Measurements from ENCODE around the gene RASA3. TPM values are rescaled to one million over a fixed set of nuclear protein-coding genes. Genes with fewer than 3 reads are reported as not detected.
A peak's percentile ranks its signal among the peaks of the same experiment; 100 is the strongest.

RASA3 gene
- total RNA-seq, 4 donors from 2014 or later = 4.4 to 15.6 (median 8.5) TPM

- no peak overlapping the region for H3K4me3 ChIP-seq
- H3K27ac ChIP-seq = peak overlapping the region; percentile 40 to 78 (median 64)
- 62% methylated on average over 22 of the region's 25 CpGs; no CpG with 5 or more reads in 1 of the 2 donors for WGBS, 2 donors (ENCODE audit: low coverage in 1 of 2)
- TF ChIP-seq EP300 (IDR thresholded peaks at IDR 0.05; ENCODE audit: low read depth) (no peak), POLR2AphosphoS5 (IDR thresholded peaks at IDR 0.05) (peak in 2 of 3 donors; percentile 10 to 20), POLR2A (IDR thresholded peaks at IDR 0.05) (no peak)
- in situ Hi-C loops (cut with MboI; ENCODE audit: low pct_ligation_motif_present in 1 of 4, low pct_unique_long_range_greater_than_20kb in 1 of 4, low sequenced_read_pairs in 3 of 4) (no loop called here), intact Hi-C loops (cut with DNase I; ENCODE audit: low total_unique reads) (no loop called here)
- H3K9me3 ChIP-seq = no peaks in the 10 kb centered on the region
- no peaks in the 10 kb centered on the region for H3K27me3 ChIP-seq
- peaks cover 15 to 29% (median 21%) of the 10 kb centered on the region in 4 donors for H3K4me1 ChIP-seq
- no peaks in the 10 kb centered on the region for H3K36me3 ChIP-seq
- DNase-seq = peak; percentile 60
These were observed 106.5 kb downstream of the RASA3 start for GRCh38 chr13:114025714-114026431.

- intact Hi-C loops (cut with DNase I; ENCODE audit: low total_unique reads) (no loop called here), in situ Hi-C loops (cut with MboI; ENCODE audit: low pct_ligation_motif_present in 1 of 4, low pct_unique_long_range_greater_than_20kb in 1 of 4, low sequenced_read_pairs in 3 of 4) (no loop called here)
- no peaks in the 10 kb centered on the region for H3K9me3 ChIP-seq
- H3K4me3 ChIP-seq = no peak overlapping the region
- no peaks in the 10 kb centered on the region for H3K36me3 ChIP-seq
- WGBS, 2 donors (ENCODE audit: low coverage in 1 of 2) = 69% methylated on average over 4 of the region's 4 CpGs; no CpG with 5 or more reads in 1 of the 2 donors
- TF ChIP-seq EP300 (IDR thresholded peaks at IDR 0.05; ENCODE audit: low read depth) (no peak), POLR2A (IDR thresholded peaks at IDR 0.05) (no peak), POLR2AphosphoS5 (IDR thresholded peaks at IDR 0.05) (no peak)
- TF ChIP-seq, protein P1, sequence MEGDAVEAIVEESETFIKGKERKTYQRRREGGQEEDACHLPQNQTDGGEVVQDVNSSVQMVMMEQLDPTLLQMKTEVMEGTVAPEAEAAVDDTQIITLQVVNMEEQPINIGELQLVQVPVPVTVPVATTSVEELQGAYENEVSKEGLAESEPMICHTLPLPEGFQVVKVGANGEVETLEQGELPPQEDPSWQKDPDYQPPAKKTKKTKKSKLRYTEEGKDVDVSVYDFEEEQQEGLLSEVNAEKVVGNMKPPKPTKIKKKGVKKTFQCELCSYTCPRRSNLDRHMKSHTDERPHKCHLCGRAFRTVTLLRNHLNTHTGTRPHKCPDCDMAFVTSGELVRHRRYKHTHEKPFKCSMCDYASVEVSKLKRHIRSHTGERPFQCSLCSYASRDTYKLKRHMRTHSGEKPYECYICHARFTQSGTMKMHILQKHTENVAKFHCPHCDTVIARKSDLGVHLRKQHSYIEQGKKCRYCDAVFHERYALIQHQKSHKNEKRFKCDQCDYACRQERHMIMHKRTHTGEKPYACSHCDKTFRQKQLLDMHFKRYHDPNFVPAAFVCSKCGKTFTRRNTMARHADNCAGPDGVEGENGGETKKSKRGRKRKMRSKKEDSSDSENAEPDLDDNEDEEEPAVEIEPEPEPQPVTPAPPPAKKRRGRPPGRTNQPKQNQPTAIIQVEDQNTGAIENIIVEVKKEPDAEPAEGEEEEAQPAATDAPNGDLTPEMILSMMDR (IDR thresholded peaks at IDR 0.05) = no peak
- H3K27ac ChIP-seq = peak overlapping the region in 3 of 4 donors; percentile 52 to 78 (median 75)
- DNase-seq = no peak
- H3K4me1 ChIP-seq = peaks cover 15 to 29% (median 21%) of the 10 kb centered on the region in 4 donors
- H3K27me3 ChIP-seq = no peaks in the 10 kb centered on the region
These were observed 107.1 kb downstream of the RASA3 start for GRCh38 chr13:114025405-114025713.

DNA sequence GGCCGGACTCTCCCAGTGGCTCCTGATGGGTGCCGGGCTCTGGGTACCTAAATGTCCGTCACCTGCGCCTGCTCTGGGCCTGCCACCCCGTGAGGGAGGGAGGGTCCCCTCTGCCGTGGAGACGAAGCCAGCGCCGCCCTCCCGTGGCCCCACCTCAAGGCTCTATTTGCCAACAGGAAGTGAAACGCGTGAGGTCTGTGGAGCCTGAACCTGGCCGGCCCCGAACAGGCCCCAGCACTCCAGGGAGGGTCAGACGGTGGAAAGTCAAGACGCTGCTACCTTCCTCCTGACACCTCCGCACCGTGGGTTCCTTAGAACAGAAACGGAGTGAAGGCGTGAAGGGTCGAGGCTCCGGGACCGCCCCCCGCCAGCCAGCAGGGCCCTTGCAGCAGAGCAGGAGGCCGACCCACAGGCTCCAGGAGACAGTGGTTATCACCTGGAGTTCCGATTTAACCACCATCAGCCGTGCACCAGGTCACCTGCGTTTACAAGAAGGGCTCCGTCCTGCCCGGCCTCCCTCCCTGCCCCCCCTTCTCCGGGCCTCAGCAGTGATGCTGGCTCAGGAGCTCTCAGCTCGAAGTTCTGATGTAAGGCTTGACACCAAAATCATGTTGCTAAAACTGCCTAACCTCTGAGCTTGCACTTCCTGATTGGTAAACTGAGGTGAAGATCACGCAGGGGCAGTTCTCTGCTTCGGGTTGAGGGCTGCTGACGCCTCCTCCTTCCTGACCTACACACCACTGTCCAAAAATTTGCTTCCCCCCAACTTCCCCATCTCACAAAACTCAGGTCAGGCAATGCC lies 107.6 kb downstream of the RASA3 start:
- no peak for TF ChIP-seq POLR2A (IDR thresholded peaks at IDR 0.05)
- Histone ChIP-seq H3K36me3 (no peaks in the 10 kb centered on the region), H3K27ac (peak overlapping the region in 3 of 4 donors; percentile 52 to 78 (median 75)), H3K4me3 (no peak overlapping the region), H3K9me3 (no peaks in the 10 kb centered on the region), H3K4me1 (peaks cover 15 to 29% (median 21%) of the 10 kb centered on the region in 4 donors), H3K27me3 (no peaks in the 10 kb centered on the region)
- WGBS, 2 donors (ENCODE audit: low coverage in 1 of 2) = 74 to 100% methylated on average over 3 to 22 of the region's 35 CpGs
- in situ Hi-C loops (cut with MboI; ENCODE audit: low pct_ligation_motif_present in 1 of 4, low pct_unique_long_range_greater_than_20kb in 1 of 4, low sequenced_read_pairs in 3 of 4) (no loop called here), intact Hi-C loops (cut with DNase I; ENCODE audit: low total_unique reads) (no loop called here)
- DNase-seq = peak; percentile 63

DNA sequence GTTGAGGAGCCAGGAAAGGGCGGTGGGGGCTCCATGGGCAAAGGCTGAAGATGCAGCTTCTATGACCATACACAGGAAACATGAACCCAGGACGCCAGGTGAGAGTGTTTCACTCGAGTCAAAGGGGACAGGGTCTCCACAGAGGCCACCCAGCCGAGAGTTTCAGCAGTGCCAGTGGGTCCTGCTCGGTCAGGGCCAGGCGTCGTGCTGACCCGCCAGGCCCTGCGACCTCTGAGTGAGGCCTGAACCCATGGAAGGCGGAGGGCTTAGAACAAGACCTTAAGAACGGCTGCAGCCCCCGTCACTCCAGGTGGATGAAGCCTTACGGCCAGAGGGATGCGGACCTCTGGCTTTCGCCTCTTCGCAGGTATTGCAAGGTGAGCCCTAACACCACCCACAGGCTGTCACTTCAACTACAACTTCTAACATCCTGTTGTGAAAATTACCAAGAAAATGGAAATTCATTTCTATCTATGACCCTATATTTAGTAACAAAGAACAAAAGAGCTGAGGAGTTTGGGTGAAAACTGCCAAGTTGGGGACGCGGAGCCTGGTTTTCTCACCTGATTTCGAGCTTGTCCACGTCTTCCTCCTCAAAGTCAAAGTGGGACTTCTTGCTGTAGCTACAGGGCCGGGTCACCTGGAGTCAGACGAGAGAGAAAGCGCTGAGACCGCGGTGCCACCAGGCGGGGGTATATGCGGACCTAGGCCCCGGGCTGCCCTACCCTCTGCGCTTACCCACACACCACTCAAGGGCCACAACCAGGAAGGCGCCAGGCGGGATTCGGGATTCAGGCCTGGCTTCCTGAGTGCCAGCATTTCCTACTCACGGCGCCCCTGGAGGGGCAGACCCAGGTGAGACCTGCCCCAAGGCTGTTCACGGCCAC lies 108.5 kb downstream of the RASA3 start:
- Histone ChIP-seq H3K9me3 (no peaks in the 10 kb centered on the region), H3K27ac (peak overlapping the region in 1 of 4 donors; percentile 78), H3K27me3 (no peaks in the 10 kb centered on the region), H3K4me1 (peaks cover 15 to 29% (median 21%) of the 10 kb centered on the region in 4 donors), H3K4me3 (no peak overlapping the region), H3K36me3 (no peaks in the 10 kb centered on the region)
- no peak for DNase-seq
- WGBS, 2 donors (ENCODE audit: low coverage in 1 of 2) = 93 to 97% methylated on average over 6 to 35 of the region's 35 CpGs
- intact Hi-C loops (cut with DNase I; ENCODE audit: low total_unique reads) = no loop called here
- in situ Hi-C loops (cut with MboI; ENCODE audit: low pct_ligation_motif_present in 1 of 4, low pct_unique_long_range_greater_than_20kb in 1 of 4, low sequenced_read_pairs in 3 of 4) = no loop called here
- TF ChIP-seq POLR2A (IDR thresholded peaks at IDR 0.05) (no peak), POLR2AphosphoS5 (IDR thresholded peaks at IDR 0.05) (no peak), EP300 (IDR thresholded peaks at IDR 0.05; ENCODE audit: low read depth) (no peak)
- TF ChIP-seq, protein P1 (IDR thresholded peaks at IDR 0.05) = no peak

Data from transverse colon (tissue), 4 donors.